SU-DHL-6 (cell line): ENCODE results near the gene R3HDM2.

ENCODE experiments used
- H2AFZ ChIP-seq: fragments of 200-600 bp; sonication (generic); 2 replicates; pipeline ENCODE4 v1.6.1; 2014; ENCODE audit warnings: low read depth, mild to moderate bottlenecking, moderate library complexity, mixed read lengths, antibody characterized with exemption, low read length; ENCODE audit not compliant: severe bottlenecking
- H3F3A ChIP-seq: fragments of 200-600 bp; shearing (Covaris generic); 2 replicates; pipeline ENCODE4 v1.6.0; 2016; ENCODE audit warnings: antibody characterized with exemption, mild to moderate bottlenecking; ENCODE audit not compliant: insufficient read depth
- H3K27ac ChIP-seq: fragments of 200-600 bp; sonication (generic); 2 replicates; pipeline ENCODE4 v1.5.1; 2016; ENCODE audit warnings: low read depth, mild to moderate bottlenecking, low read length, moderate library complexity, mixed read lengths
- H3K27me3 ChIP-seq: fragments of 200-600 bp; sonication (generic), shearing (Covaris generic); 2 replicates; pipeline ENCODE4 v1.6.0; 2014; ENCODE audit warnings: mild to moderate bottlenecking, low read length
- H3K36me3 ChIP-seq: fragments of 200-600 bp; sonication (generic); 2 replicates; pipeline ENCODE4 v1.6.1; 2014; ENCODE audit warnings: mild to moderate bottlenecking, low read length, mixed read lengths
- H3K4me2 ChIP-seq: fragments of 300-600, 200-600 bp; shearing (Covaris generic), sonication (generic); 2 replicates; pipeline ENCODE4 v1.6.0; 2014; ENCODE audit warnings: low read length, low read depth, mild to moderate bottlenecking; ENCODE audit not compliant: poor library complexity, severe bottlenecking
- H3K4me3 ChIP-seq: fragments of 200-600 bp; sonication (generic); 2 replicates; pipeline ENCODE4 v1.5.1; 2014; ENCODE audit warnings: antibody characterized with exemption, low read length, mild to moderate bottlenecking, mixed read lengths; ENCODE audit not compliant: insufficient read depth, poor library complexity, severe bottlenecking
- H3K79me2 ChIP-seq: fragments of 200-600 bp; sonication (generic); 2 replicates; pipeline ENCODE4 v1.6.1; 2014; ENCODE audit warnings: mild to moderate bottlenecking, low read length, moderate library complexity; ENCODE audit not compliant: insufficient read depth
- H3K9ac ChIP-seq: fragments of 200-600 bp; sonication (generic); 2 replicates; pipeline ENCODE4 v1.7.0; 2014; ENCODE audit warnings: mild to moderate bottlenecking, low read length
- H3K9me2 ChIP-seq: fragments of 200-600 bp; sonication (generic); replicated peaks from 2 replicates; pipeline ENCODE4 v1.6.1; 2014; ENCODE audit warnings: low read length; ENCODE audit not compliant: insufficient read depth
- H3K9me3 ChIP-seq: fragments of 200-600 bp; sonication (generic); 2 replicates; pipeline ENCODE4 v1.6.1; 2014; ENCODE audit warnings: low read length, mixed read lengths; ENCODE audit not compliant: insufficient read depth
- H4K20me1 ChIP-seq: fragments of 200-600 bp; sonication (generic); 2 replicates; pipeline ENCODE4 v1.6.1; 2014; ENCODE audit warnings: low read depth, mild to moderate bottlenecking, antibody characterized with exemption, low read length, moderate library complexity, mixed read lengths
- CTCF ChIP-seq: fragments of 200-600 bp; sonication (generic); IDR thresholded peaks from one replicate; pipeline ENCODE4 v1.5.1; 2017; ENCODE audit warnings: antibody characterized with exemption, mild to moderate bottlenecking, low read length, moderate library complexity; ENCODE audit not compliant: insufficient read depth, poor library complexity, severe bottlenecking
- EZH2phosphoT487 ChIP-seq: fragments of 200-600 bp; sonication (generic), shearing (Covaris generic); conservative IDR thresholded peaks from 2 replicates; pipeline ENCODE4 v1.6.1; 2018; ENCODE audit warnings: mild to moderate bottlenecking, antibody characterized with exemption, low read length, moderate library complexity, mixed read lengths

R3HDM2 gene

GRCh38 chr12:57475271-57476161 lies 44.7 kb upstream of the R3HDM2 start:
- Histone ChIP-seq H4K20me1 (no peaks in the 10 kb centered on the region), H3K4me2 (no peak overlapping the region), H3K27me3 (no peaks in the 10 kb centered on the region), H3K9ac (no peak overlapping the region), H3K4me3 (no peak overlapping the region), H3K27ac (no peak overlapping the region), H3F3A (0 out of 2 replicates have a peak, but pooled peaks cover 7% of the 10 kb centered on the region), H3K79me2 (no peaks in the 10 kb centered on the region), H3K9me2 (no peaks in the 10 kb centered on the region), H3K9me3 (no peaks in the 10 kb centered on the region), H3K36me3 (no peaks in the 10 kb centered on the region), H2AFZ (no peak overlapping the region)
- TF ChIP-seq CTCF (no peak), EZH2phosphoT487 (no peak)

GRCh38 chr12:57474862-57475261 lies 44.0 kb upstream of the R3HDM2 start:
- Histone ChIP-seq H3K4me3 (no peak overlapping the region), H3K9ac (no peak overlapping the region), H3F3A (0 out of 2 replicates have a peak, but pooled peaks cover 7% of the 10 kb centered on the region), H4K20me1 (no peaks in the 10 kb centered on the region), H3K4me2 (no peak overlapping the region), H3K27me3 (no peaks in the 10 kb centered on the region), H2AFZ (no peak overlapping the region), H3K27ac (no peak overlapping the region), H3K79me2 (no peaks in the 10 kb centered on the region), H3K9me3 (no peaks in the 10 kb centered on the region), H3K36me3 (no peaks in the 10 kb centered on the region), H3K9me2 (no peaks in the 10 kb centered on the region)
- TF ChIP-seq CTCF (no peak), EZH2phosphoT487 (no peak)

- Histone ChIP-seq H2AFZ (no peak overlapping the region), H3K27me3 (no peaks in the 10 kb centered on the region), H3K36me3 (no peaks in the 10 kb centered on the region), H3K4me3 (no peak overlapping the region), H3K9ac (no peak overlapping the region), H3F3A (0 out of 2 replicates have a peak, but pooled peaks cover 7% of the 10 kb centered on the region), H3K79me2 (no peaks in the 10 kb centered on the region), H3K9me3 (no peaks in the 10 kb centered on the region), H3K27ac (no peak overlapping the region), H4K20me1 (no peaks in the 10 kb centered on the region), H3K9me2 (no peaks in the 10 kb centered on the region), H3K4me2 (no peak overlapping the region)
- TF ChIP-seq CTCF (no peak), EZH2phosphoT487 (no peak)
Measured at GRCh38 chr12:57474430-57474829, 43.6 kb upstream of the R3HDM2 start.
